Psoas muscle (tissue), 8 donors: ENCODE results near the gene ABCC1. TPM values are rescaled to one million over a fixed set of nuclear protein-coding genes. Genes with fewer than 3 reads are reported as not detected.
A peak's percentile ranks its signal among the peaks of the same experiment; 100 is the strongest.

ENCODE experiments used
- ATAC-seq, 4 donors: fragments of 200-7000 bp; cut with Tn5 transposase; one replicate each; pipeline ENCODE4 v1.9.1; 2020; ENCODE audit warnings: moderate library complexity in 3 of 4, mild to moderate bottlenecking in 2 of 4
- DNase-seq, 2 donors: peaks; one replicate each; pipeline ENCODE4 v3.0.0-alpha.2; 2020
- H3K27ac ChIP-seq: fragments of 200-600 bp; one replicate; pipeline ENCODE4 v1.8.0; 2022
- H3K27me3 ChIP-seq, 3 donors: fragments of 200-600 bp in 1 of 3; one replicate each; pipeline versions ENCODE4 v1.6.1 to v1.8.0; 2013 to 2022; ENCODE audit warnings: low read length in 2 of 3, mild to moderate bottlenecking in 2 of 3, moderate library complexity in 1 of 3; ENCODE audit not compliant: insufficient read depth in 3 of 3
- H3K36me3 ChIP-seq, 2 donors: fragments of 200-600 bp in 1 of 2; one replicate each; pipeline versions ENCODE4 v1.6.1 to v1.8.0; 2013 to 2022; ENCODE audit warnings: low read depth in 1 of 2, mild to moderate bottlenecking in 1 of 2, moderate library complexity in 1 of 2; ENCODE audit not compliant: insufficient read depth in 1 of 2
- H3K4me1 ChIP-seq: fragments of 200-600 bp; one replicate; pipeline ENCODE4 v1.8.0; 2022
- H3K4me3 ChIP-seq: fragments of 200-600 bp; one replicate; pipeline ENCODE4 v1.8.0; 2022; ENCODE audit warnings: mild to moderate bottlenecking
- H3K9me3 ChIP-seq: fragments of 200-600 bp; one replicate; pipeline ENCODE4 v1.8.0; 2022
- CTCF ChIP-seq: fragments of 200-600 bp; IDR thresholded peaks from one replicate; pipeline ENCODE4 v1.8.0; 2022; ENCODE audit warnings: antibody characterized with exemption
- WGBS, 3 donors: extraction: QIAGEN DNeasy Blood & Tissue Kit; methylation state at CpG; one replicate each; pipeline versions ENCODE4 v1.1.6 to v1.1.7; 2013; 5-methylcytosine and 5-hydroxymethylcytosine counted together
- intact Hi-C, 2 donors: fragments of 100-400 bp; cut with DNase I; formaldehyde crosslinking; loops; one replicate each; pipeline versions ENCODE4 v1.11.0 to v1.14.2; 2022
- polyA plus RNA-seq, 3 donors: library from polyadenylated mRNA; stranded (reverse); fragments of 200-250 nt; gene quantifications; one replicate each; pipeline ENCODE4 v1.2.3, GENCODE V29; 2013
- total RNA-seq, 4 donors: library from RNA; stranded (reverse); fragmentation: NEBNext Ultra II Directional in 2 of 4; extraction: Animal tissue kit (Norgen Biotek cat#: 25700) in 2 of 4; gene quantifications; one replicate each; pipeline versions ENCODE4 v1.2.1 to v1.2.4, GENCODE V29; 2021 to 2023
- donor health status: healthy with polysubstance abuse.
- donor health status: DM: no; HTN: no; CAD: no; lungs with moderate emphysema.
- donor health status: Bipolar disorder and iron deficiency.
- donor health status: healthy.
- donor health status: DM: yes; HTN: yes; CAD: no.
- donor health status: DM: no; HTN: no; CAD: no.
- donor health status: DM: no; HTN: no; CAD: no.
- donor health status: DM: yes; HTN: yes; CAD: no.

Gene ABCC1
- total and polyA plus RNA-seq, 7 donors = 7.4 to 36.5 (median 20.5) TPM

- WGBS, 3 donors = 44 to 63% (median 47%) methylated on average over 5 of the region's 5 CpGs
- TF ChIP-seq CTCF = no peak
- H3K36me3 ChIP-seq = no peaks in the 10 kb centered on the region
- H3K4me1 ChIP-seq = peaks cover 33% of the 10 kb centered on the region
- intact Hi-C loops = no loop called here
- peak in 1 of 2 donors; percentile 50 for DNase-seq
- no peak overlapping the region for H3K4me3 ChIP-seq
- no peak for ATAC-seq
- peak overlapping the region; percentile 72 for H3K27ac ChIP-seq
- peaks cover 8% of the 10 kb centered on the region for H3K9me3 ChIP-seq
- no peaks in the 10 kb centered on the region for H3K27me3 ChIP-seq
These were observed 26.9 kb downstream of the ABCC1 start for GRCh38 chr16:15976225-15976812.

GRCh38 chr16:15976929-15977637 is 27.7 kb downstream of the ABCC1 start:
- intact Hi-C loops = no loop called here
- Histone ChIP-seq H3K27ac (peak overlapping the region; percentile 72), H3K9me3 (peaks cover 6% of the 10 kb centered on the region), H3K27me3 (no peaks in the 10 kb centered on the region), H3K4me3 (no peak overlapping the region), H3K36me3 (no peaks in the 10 kb centered on the region), H3K4me1 (peaks cover 33% of the 10 kb centered on the region)
- no peak for TF ChIP-seq CTCF
- 55 to 77% (median 66%) methylated on average over 7 of the region's 7 CpGs for WGBS, 3 donors
- ATAC-seq = peak in 3 of 4 donors; percentile 20 to 33 (median 28)
- DNase-seq = peak; percentile 63 to 67

GRCh38 chr16:15979801-15980200 is 30.4 kb downstream of the ABCC1 start:
- H3K4me1 ChIP-seq = peaks cover 34% of the 10 kb centered on the region
- intact Hi-C loops = no loop called here
- no peaks in the 10 kb centered on the region for H3K9me3 ChIP-seq
- no peak overlapping the region for H3K4me3 ChIP-seq
- TF ChIP-seq CTCF = no peak
- no peak overlapping the region for H3K27ac ChIP-seq
- no peaks in the 10 kb centered on the region for H3K36me3 ChIP-seq
- ATAC-seq = no peak
- DNase-seq = no peak
- no peaks in the 10 kb centered on the region for H3K27me3 ChIP-seq
- 75 to 90% (median 85%) methylated on average over 3 of the region's 3 CpGs for WGBS, 3 donors

- H3K9me3 ChIP-seq = no peaks in the 10 kb centered on the region
- peaks cover 37% of the 10 kb centered on the region for H3K4me1 ChIP-seq
- TF ChIP-seq CTCF = no peak
- no peak overlapping the region for H3K27ac ChIP-seq
- H3K36me3 ChIP-seq = no peaks in the 10 kb centered on the region
- intact Hi-C loops = no loop called here
- ATAC-seq = no peak
- no peak for DNase-seq
- no peaks in the 10 kb centered on the region for H3K27me3 ChIP-seq
- H3K4me3 ChIP-seq = no peak overlapping the region
- 67 to 83% (median 72%) methylated on average over 3 of the region's 3 CpGs for WGBS, 3 donors
These were observed 30.9 kb downstream of the ABCC1 start for GRCh38 chr16:15980329-15980728.
